ENCODE results near the gene VAMP4.

The VAMP4 gene

DNA sequence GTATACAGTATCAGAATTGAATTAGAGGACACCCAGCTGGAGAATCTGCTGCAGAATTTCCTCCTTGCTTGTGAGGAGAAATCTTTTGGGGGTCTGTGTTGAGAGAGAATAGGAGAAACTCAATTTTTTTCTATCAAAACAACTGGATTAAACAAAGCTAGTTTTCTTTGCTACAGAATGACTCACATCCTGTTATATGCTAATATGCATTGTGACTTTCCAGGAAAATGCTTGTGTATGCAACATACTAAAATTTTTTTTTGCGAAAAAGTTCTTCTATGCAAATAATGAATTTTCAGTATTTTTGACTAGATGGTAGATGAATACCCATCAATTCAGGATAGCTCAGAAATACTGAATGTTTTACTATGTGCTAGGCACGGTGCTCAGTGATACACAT lies 2.2 kb downstream of the VAMP4 start:
- no peaks in the 10 kb centered on the region for H3K4me1 ChIP-seq (ENCODE audit: control insufficient read depth, insufficient read depth, low read length)
- no peaks in the 10 kb centered on the region for H3K9me3 ChIP-seq (ENCODE audit: control insufficient read depth, insufficient read depth, low read depth, low read length)
- TF ChIP-seq ZNF76 (tag by site-specific recombination; IDR thresholded peaks at IDR 0.05; ENCODE audit: borderline replicate concordance, low read depth) (no peak), SP7 (tag by site-specific recombination; IDR thresholded peaks at IDR 0.05) (no peak)
- TF ChIP-seq, protein P1, sequence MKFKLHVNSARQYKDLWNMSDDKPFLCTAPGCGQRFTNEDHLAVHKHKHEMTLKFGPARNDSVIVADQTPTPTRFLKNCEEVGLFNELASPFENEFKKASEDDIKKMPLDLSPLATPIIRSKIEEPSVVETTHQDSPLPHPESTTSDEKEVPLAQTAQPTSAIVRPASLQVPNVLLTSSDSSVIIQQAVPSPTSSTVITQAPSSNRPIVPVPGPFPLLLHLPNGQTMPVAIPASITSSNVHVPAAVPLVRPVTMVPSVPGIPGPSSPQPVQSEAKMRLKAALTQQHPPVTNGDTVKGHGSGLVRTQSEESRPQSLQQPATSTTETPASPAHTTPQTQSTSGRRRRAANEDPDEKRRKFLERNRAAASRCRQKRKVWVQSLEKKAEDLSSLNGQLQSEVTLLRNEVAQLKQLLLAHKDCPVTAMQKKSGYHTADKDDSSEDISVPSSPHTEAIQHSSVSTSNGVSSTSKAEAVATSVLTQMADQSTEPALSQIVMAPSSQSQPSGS (tag by site-specific recombination; IDR thresholded peaks at IDR 0.05; ENCODE audit: low read depth) = no peak
- POLR2A ChIA-PET = no interaction called here
- no peak overlapping the region for H3K4me3 ChIP-seq (ENCODE audit: low read depth, low read length)
- peaks cover 14 to 23% of the 10 kb centered on the region in 2 experiments for H3K36me3 ChIP-seq (ENCODE audit: control insufficient read depth in 2 of 2, insufficient read depth in 1 of 2, low read length in 2 of 2)
- CTCF ChIA-PET = interaction anchor here (0.6 to 1.6 kb wide), 4 partner anchors 10 to 71 kb away, joined by 3 to 6 read pairs (median 4); no protein-coding TSS in a partner anchor
- H3K27ac ChIP-seq (ENCODE audit: extremely low read depth, low read depth, low read length) = no peak overlapping the region

DNA sequence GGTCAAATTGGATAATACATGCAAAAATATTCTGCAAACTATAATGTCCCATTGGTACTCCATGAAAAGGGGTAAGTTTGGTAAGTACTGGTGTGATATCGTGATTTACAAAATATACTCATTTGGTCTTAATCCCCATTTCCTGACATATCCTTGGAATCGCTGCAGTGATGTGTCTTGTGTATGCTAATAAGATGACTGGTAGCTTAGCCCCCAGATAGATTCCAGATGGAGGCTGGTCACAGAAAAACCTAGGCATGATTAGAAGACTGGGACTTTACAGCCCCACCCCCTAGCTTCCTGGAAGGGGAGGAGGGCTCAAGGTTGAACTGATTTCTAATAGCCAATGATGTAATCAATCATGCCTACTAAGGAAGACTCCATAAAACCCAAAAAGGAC lies 3.0 kb downstream of the VAMP4 start:
- Histone ChIP-seq H3K9me3 (ENCODE audit: control insufficient read depth, insufficient read depth, low read depth, low read length) (no peaks in the 10 kb centered on the region), H3K27ac (ENCODE audit: extremely low read depth, low read depth, low read length) (no peak overlapping the region), H3K36me3 (ENCODE audit: control insufficient read depth in 2 of 2, insufficient read depth in 1 of 2, low read length in 2 of 2) (peaks cover 14 to 23% of the 10 kb centered on the region in 2 experiments), H3K4me1 (ENCODE audit: control insufficient read depth, insufficient read depth, low read length) (no peaks in the 10 kb centered on the region), H3K4me3 (ENCODE audit: low read depth, low read length) (no peak overlapping the region)
- no peak for TF ChIP-seq ZNF274 (IDR thresholded peaks at IDR 0.05; ENCODE audit: low read length)
- no peak for TF ChIP-seq ZNF274 (tag by site-specific recombination; IDR thresholded peaks at IDR 0.05; ENCODE audit: borderline replicate concordance)
- TF ChIP-seq ZFP41 (tag by site-specific recombination; IDR thresholded peaks at IDR 0.05; ENCODE audit: borderline replicate concordance) = no peak
- no peak for TF ChIP-seq IKZF3 (tag by site-specific recombination; IDR thresholded peaks at IDR 0.05)
- TF ChIP-seq, protein P2, sequence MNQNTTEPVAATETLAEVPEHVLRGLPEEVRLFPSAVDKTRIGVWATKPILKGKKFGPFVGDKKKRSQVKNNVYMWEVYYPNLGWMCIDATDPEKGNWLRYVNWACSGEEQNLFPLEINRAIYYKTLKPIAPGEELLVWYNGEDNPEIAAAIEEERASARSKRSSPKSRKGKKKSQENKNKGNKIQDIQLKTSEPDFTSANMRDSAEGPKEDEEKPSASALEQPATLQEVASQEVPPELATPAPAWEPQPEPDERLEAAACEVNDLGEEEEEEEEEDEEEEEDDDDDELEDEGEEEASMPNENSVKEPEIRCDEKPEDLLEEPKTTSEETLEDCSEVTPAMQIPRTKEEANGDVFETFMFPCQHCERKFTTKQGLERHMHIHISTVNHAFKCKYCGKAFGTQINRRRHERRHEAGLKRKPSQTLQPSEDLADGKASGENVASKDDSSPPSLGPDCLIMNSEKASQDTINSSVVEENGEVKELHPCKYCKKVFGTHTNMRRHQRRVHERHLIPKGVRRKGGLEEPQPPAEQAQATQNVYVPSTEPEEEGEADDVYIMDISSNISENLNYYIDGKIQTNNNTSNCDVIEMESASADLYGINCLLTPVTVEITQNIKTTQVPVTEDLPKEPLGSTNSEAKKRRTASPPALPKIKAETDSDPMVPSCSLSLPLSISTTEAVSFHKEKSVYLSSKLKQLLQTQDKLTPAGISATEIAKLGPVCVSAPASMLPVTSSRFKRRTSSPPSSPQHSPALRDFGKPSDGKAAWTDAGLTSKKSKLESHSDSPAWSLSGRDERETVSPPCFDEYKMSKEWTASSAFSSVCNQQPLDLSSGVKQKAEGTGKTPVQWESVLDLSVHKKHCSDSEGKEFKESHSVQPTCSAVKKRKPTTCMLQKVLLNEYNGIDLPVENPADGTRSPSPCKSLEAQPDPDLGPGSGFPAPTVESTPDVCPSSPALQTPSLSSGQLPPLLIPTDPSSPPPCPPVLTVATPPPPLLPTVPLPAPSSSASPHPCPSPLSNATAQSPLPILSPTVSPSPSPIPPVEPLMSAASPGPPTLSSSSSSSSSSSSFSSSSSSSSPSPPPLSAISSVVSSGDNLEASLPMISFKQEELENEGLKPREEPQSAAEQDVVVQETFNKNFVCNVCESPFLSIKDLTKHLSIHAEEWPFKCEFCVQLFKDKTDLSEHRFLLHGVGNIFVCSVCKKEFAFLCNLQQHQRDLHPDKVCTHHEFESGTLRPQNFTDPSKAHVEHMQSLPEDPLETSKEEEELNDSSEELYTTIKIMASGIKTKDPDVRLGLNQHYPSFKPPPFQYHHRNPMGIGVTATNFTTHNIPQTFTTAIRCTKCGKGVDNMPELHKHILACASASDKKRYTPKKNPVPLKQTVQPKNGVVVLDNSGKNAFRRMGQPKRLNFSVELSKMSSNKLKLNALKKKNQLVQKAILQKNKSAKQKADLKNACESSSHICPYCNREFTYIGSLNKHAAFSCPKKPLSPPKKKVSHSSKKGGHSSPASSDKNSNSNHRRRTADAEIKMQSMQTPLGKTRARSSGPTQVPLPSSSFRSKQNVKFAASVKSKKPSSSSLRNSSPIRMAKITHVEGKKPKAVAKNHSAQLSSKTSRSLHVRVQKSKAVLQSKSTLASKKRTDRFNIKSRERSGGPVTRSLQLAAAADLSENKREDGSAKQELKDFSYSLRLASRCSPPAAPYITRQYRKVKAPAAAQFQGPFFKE (tag by site-specific recombination; IDR thresholded peaks at IDR 0.05; ENCODE audit: borderline replicate concordance) = no peak
- no peak for TF ChIP-seq MZF1 (tag by site-specific recombination; IDR thresholded peaks at IDR 0.05; ENCODE audit: borderline replicate concordance)
- no peak for TF ChIP-seq WT1 (tag by site-specific recombination; IDR thresholded peaks at IDR 0.05)
- TF ChIP-seq ZNF221 (tag by site-specific recombination; IDR thresholded peaks at IDR 0.05; ENCODE audit: borderline replicate concordance) = no peak
- TF ChIP-seq, protein P3, sequence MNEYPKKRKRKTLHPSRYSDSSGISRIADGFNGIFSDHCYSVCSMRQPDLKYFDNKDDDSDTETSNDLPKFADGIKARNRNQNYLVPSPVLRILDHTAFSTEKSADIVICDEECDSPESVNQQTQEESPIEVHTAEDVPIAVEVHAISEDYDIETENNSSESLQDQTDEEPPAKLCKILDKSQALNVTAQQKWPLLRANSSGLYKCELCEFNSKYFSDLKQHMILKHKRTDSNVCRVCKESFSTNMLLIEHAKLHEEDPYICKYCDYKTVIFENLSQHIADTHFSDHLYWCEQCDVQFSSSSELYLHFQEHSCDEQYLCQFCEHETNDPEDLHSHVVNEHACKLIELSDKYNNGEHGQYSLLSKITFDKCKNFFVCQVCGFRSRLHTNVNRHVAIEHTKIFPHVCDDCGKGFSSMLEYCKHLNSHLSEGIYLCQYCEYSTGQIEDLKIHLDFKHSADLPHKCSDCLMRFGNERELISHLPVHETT (tag by site-specific recombination; IDR thresholded peaks at IDR 0.05) = no peak
- TF ChIP-seq ZNF677 (tag by site-specific recombination; IDR thresholded peaks at IDR 0.05) = no peak
- TF ChIP-seq ZFHX2 (tag by site-specific recombination; conservative IDR thresholded peaks at IDR 0.05) = no peak
- TF ChIP-seq ZNF837 (tag by site-specific recombination; IDR thresholded peaks at IDR 0.05) = no peak
- TF ChIP-seq ZNF121 (tag by site-specific recombination; IDR thresholded peaks at IDR 0.05) = no peak
- no peak for TF ChIP-seq ZFP69B (tag by site-specific recombination; IDR thresholded peaks at IDR 0.05)
- POLR2A ChIA-PET = no interaction called here
- CTCF ChIA-PET = interaction anchor here (1.8 kb wide), 1 partner anchor 94 kb away, joined by 9 read pairs; no protein-coding TSS in a partner anchor
